Trophoblast cell (in vitro differentiated cells and primary cell): ENCODE data around the gene OR2AG2.

ENCODE experiments used
- DNase-seq, 2 donors: peaks; one replicate each; pipeline ENCODE4 v3.0.0-alpha.2; 2016
- H2AFZ ChIP-seq: 2 replicates; pipeline ENCODE4 v1.6.1; 2013; ENCODE audit warnings: low read length, moderate library complexity, mild to moderate bottlenecking; ENCODE audit not compliant: insufficient read depth, poor library complexity
- H2AK5ac ChIP-seq: 2 replicates; pipeline ENCODE4 v1.6.1; 2013; ENCODE audit warnings: mild to moderate bottlenecking, low read length
- H2BK120ac ChIP-seq: 2 replicates; pipeline ENCODE4 v1.6.1; 2013; ENCODE audit warnings: low read length, mild to moderate bottlenecking, moderate library complexity; ENCODE audit not compliant: insufficient read depth, poor library complexity
- H2BK12ac ChIP-seq: 2 replicates; pipeline ENCODE4 v1.6.1; 2013; ENCODE audit warnings: mild to moderate bottlenecking, low read length, moderate library complexity
- H2BK5ac ChIP-seq: 2 replicates; pipeline ENCODE4 v1.6.1; 2013; ENCODE audit warnings: low read length, low read depth, moderate library complexity, mild to moderate bottlenecking; ENCODE audit not compliant: poor library complexity
- H3K14ac ChIP-seq: 2 replicates; pipeline ENCODE4 v1.6.1; 2013; ENCODE audit warnings: mild to moderate bottlenecking, low read length
- H3K18ac ChIP-seq: 2 replicates; pipeline ENCODE4 v1.6.1; 2013; ENCODE audit warnings: mild to moderate bottlenecking, low read length
- H3K23ac ChIP-seq: 2 replicates; pipeline ENCODE4 v1.6.1; 2013; ENCODE audit warnings: low read length
- H3K27ac ChIP-seq: 2 replicates; pipeline ENCODE4 v1.5.1; 2013; ENCODE audit warnings: low read depth, mild to moderate bottlenecking, inconsistent platforms, low read length, moderate library complexity
- H3K27me3 ChIP-seq: 2 replicates; pipeline ENCODE4 v1.6.1; 2013; ENCODE audit warnings: inconsistent platforms, mild to moderate bottlenecking, low read length, moderate library complexity; ENCODE audit not compliant: insufficient read depth
- H3K36me3 ChIP-seq, 2 experiments: 1 replicate in 1 of 2; 2 replicates in 1 of 2; pipeline ENCODE4 v1.6.1; 2013; ENCODE audit warnings: low read length in 2 of 2, mild to moderate bottlenecking in 2 of 2, moderate library complexity in 1 of 2; ENCODE audit not compliant: insufficient read depth in 2 of 2, control insufficient read depth in 1 of 2
- H3K4ac ChIP-seq: 2 replicates; pipeline ENCODE4 v1.6.1; 2013; ENCODE audit warnings: low read depth, mild to moderate bottlenecking, low read length, moderate library complexity
- H3K4me1 ChIP-seq, 2 experiments: 1 replicate in 1 of 2; 2 replicates in 1 of 2; pipeline ENCODE4 v1.6.1; 2013; ENCODE audit warnings: low read length in 2 of 2, mild to moderate bottlenecking in 2 of 2, moderate library complexity in 1 of 2; ENCODE audit not compliant: insufficient read depth in 2 of 2, control insufficient read depth in 1 of 2
- H3K4me2 ChIP-seq: 2 replicates; pipeline ENCODE4 v1.6.1; 2013; ENCODE audit warnings: inconsistent platforms, mild to moderate bottlenecking, low read length, moderate library complexity
- H3K4me3 ChIP-seq: 2 replicates; pipeline ENCODE4 v1.5.1; 2013; ENCODE audit warnings: mild to moderate bottlenecking, low read depth, low read length, inconsistent platforms
- H3K79me1 ChIP-seq: one replicate; pipeline ENCODE4 v1.6.1; 2013; ENCODE audit warnings: low read length
- H3K79me2 ChIP-seq: 2 replicates; pipeline ENCODE4 v1.6.1; 2013; ENCODE audit warnings: low read length, mild to moderate bottlenecking; ENCODE audit not compliant: control insufficient read depth, insufficient read depth, poor library complexity
- H3K9ac ChIP-seq: 2 replicates; pipeline ENCODE4 v1.6.1; 2013; ENCODE audit warnings: mild to moderate bottlenecking, low read length
- H3K9me3 ChIP-seq: 2 replicates; pipeline ENCODE4 v1.6.1; 2013; ENCODE audit warnings: low read depth, mild to moderate bottlenecking, control low read depth, inconsistent platforms, low read length; ENCODE audit not compliant: insufficient read depth
- H4K12ac ChIP-seq: 2 replicates; pipeline ENCODE4 v1.6.1; 2013; ENCODE audit warnings: low read depth, mild to moderate bottlenecking, low read length, moderate library complexity
- H4K8ac ChIP-seq: 2 replicates; pipeline ENCODE4 v1.6.1; 2013; ENCODE audit warnings: low read depth, mild to moderate bottlenecking, low read length, moderate library complexity
- H4K91ac ChIP-seq: one replicate; pipeline ENCODE4 v1.6.1; 2013; ENCODE audit warnings: low read depth, mild to moderate bottlenecking, low read length, moderate library complexity
- WGBS: extraction: QIAGEN DNeasy Blood & Tissue Kit; methylation state at CpG from one replicate; pipeline ENCODE4 v1.1.7; 2013; ENCODE audit warnings: missing lambda C conversion rate; ENCODE audit not compliant: insufficient read length, insufficient coverage; ENCODE audit errors: extremely low coverage; 5-methylcytosine and 5-hydroxymethylcytosine counted together

Gene OR2AG2

GRCh38 chr11:6757373-6757967, 14.3 kb downstream of the OR2AG2 start:
- H2BK5ac ChIP-seq = no peak overlapping the region
- H4K91ac ChIP-seq = no peak overlapping the region
- H2BK120ac ChIP-seq = no peak overlapping the region
- H3K4me2 ChIP-seq = no peak overlapping the region
- no peak overlapping the region for H3K18ac ChIP-seq
- H4K8ac ChIP-seq = no peak overlapping the region
- no peak overlapping the region for H2AFZ ChIP-seq
- H3K27ac ChIP-seq = no peak overlapping the region
- peak; percentile 3 to 52 for DNase-seq
- H2AK5ac ChIP-seq = no peak overlapping the region
- H3K4me1 ChIP-seq = no peaks in the 10 kb centered on the region
- H3K9ac ChIP-seq = no peak overlapping the region
- no peaks in the 10 kb centered on the region for H3K36me3 ChIP-seq
- peaks cover 2% of the 10 kb centered on the region for H3K9me3 ChIP-seq
- H2BK12ac ChIP-seq = no peak overlapping the region
- H3K79me1 ChIP-seq = no peaks in the 10 kb centered on the region
- no peaks in the 10 kb centered on the region for H3K27me3 ChIP-seq
- no peak overlapping the region for H3K4ac ChIP-seq
- no peak overlapping the region for H4K12ac ChIP-seq
- H3K23ac ChIP-seq = no peak overlapping the region
- no peak overlapping the region for H3K4me3 ChIP-seq
- no CpG with 5 or more reads among the region's 2 CpGs for WGBS
- H3K14ac ChIP-seq = no peak overlapping the region
- H3K79me2 ChIP-seq = no peaks in the 10 kb centered on the region

- H3K18ac ChIP-seq = no peak overlapping the region
- no peak overlapping the region for H3K27ac ChIP-seq
- H3K4ac ChIP-seq = no peak overlapping the region
- H3K27me3 ChIP-seq = no peaks in the 10 kb centered on the region
- H3K9ac ChIP-seq = no peak overlapping the region
- no peak overlapping the region for H3K14ac ChIP-seq
- no peaks in the 10 kb centered on the region for H3K79me2 ChIP-seq
- no peak overlapping the region for H4K91ac ChIP-seq
- no peaks in the 10 kb centered on the region for H3K36me3 ChIP-seq
- H3K4me1 ChIP-seq = no peaks in the 10 kb centered on the region
- no peak overlapping the region for H3K4me3 ChIP-seq
- no peak overlapping the region for H2AFZ ChIP-seq
- no peak overlapping the region for H4K8ac ChIP-seq
- H2AK5ac ChIP-seq = no peak overlapping the region
- no peak overlapping the region for H3K23ac ChIP-seq
- no peaks in the 10 kb centered on the region for H3K79me1 ChIP-seq
- no peak overlapping the region for H2BK5ac ChIP-seq
- H4K12ac ChIP-seq = no peak overlapping the region
- H3K9me3 ChIP-seq = no peaks in the 10 kb centered on the region
- H2BK120ac ChIP-seq = no peak overlapping the region
- no peak for DNase-seq
- no peak overlapping the region for H3K4me2 ChIP-seq
- H2BK12ac ChIP-seq = no peak overlapping the region
- no CpG with 5 or more reads among the region's 1 CpG for WGBS
These were observed 15.8 kb downstream of the OR2AG2 start for GRCh38 chr11:6755953-6756347.

- Histone ChIP-seq H4K91ac (no peak overlapping the region), H4K12ac (no peak overlapping the region), H3K14ac (no peak overlapping the region), H3K9ac (no peak overlapping the region), H3K4me1 (no peaks in the 10 kb centered on the region), H3K79me2 (no peaks in the 10 kb centered on the region), H3K23ac (no peak overlapping the region), H3K4me3 (no peak overlapping the region), H2BK120ac (no peak overlapping the region), H4K8ac (no peak overlapping the region), H3K27me3 (no peaks in the 10 kb centered on the region), H3K36me3 (no peaks in the 10 kb centered on the region), H3K27ac (no peak overlapping the region), H3K18ac (no peak overlapping the region), H3K9me3 (no peaks in the 10 kb centered on the region), H3K4ac (no peak overlapping the region), H3K79me1 (no peaks in the 10 kb centered on the region), H2BK12ac (no peak overlapping the region), H3K4me2 (no peak overlapping the region), H2BK5ac (no peak overlapping the region), H2AK5ac (no peak overlapping the region), H2AFZ (no peak overlapping the region)
- DNase-seq = peak; percentile 18 to 75
- WGBS = no CpG with 5 or more reads among the region's 5 CpGs
These were observed 16.3 kb downstream of the OR2AG2 start for GRCh38 chr11:6755303-6755952.

- Histone ChIP-seq H3K79me2 (no peaks in the 10 kb centered on the region), H3K79me1 (no peaks in the 10 kb centered on the region), H3K27ac (no peak overlapping the region), H2BK12ac (no peak overlapping the region), H3K36me3 (no peaks in the 10 kb centered on the region), H3K4me3 (no peak overlapping the region), H3K23ac (no peak overlapping the region), H3K18ac (no peak overlapping the region), H2BK5ac (no peak overlapping the region), H3K4me1 (no peaks in the 10 kb centered on the region), H3K27me3 (no peaks in the 10 kb centered on the region), H3K14ac (no peak overlapping the region), H4K8ac (no peak overlapping the region), H3K9ac (no peak overlapping the region), H2AFZ (no peak overlapping the region), H4K91ac (no peak overlapping the region), H3K4ac (no peak overlapping the region), H2BK120ac (no peak overlapping the region), H3K9me3 (no peaks in the 10 kb centered on the region), H3K4me2 (no peak overlapping the region), H4K12ac (no peak overlapping the region), H2AK5ac (no peak overlapping the region)
- WGBS = no CpG with 5 or more reads among the region's 3 CpGs
- DNase-seq = no peak
These were observed 24.6 kb downstream of the OR2AG2 start for GRCh38 chr11:6747097-6747668.
